SW 1271 (cell line): ENCODE results near the gene CACNG3.
"Not testable (repeated sequence)": the region's sequence is repeated elsewhere in the genome, so short reads cannot be mapped to it uniquely, and the experiment has no call there.

Source experiments
- DNase-seq, 2 experiments: peaks; one replicate each; lab custom pipeline; 2025; lab: John Stamatoyannopoulos, UW

The CACNG3 gene

GRCh38 chr16:24279982-24280515, 23.9 kb downstream of the CACNG3 start:
- DNase-seq = no peak

- no peak for DNase-seq
These were observed 25.3 kb downstream of the CACNG3 start for GRCh38 chr16:24281466-24281865.

- DNase-seq = no peak
These were observed 26.0 kb downstream of the CACNG3 start for GRCh38 chr16:24282141-24282540.

GRCh38 chr16:24286741-24287405, 30.7 kb downstream of the CACNG3 start:
- no peak for DNase-seq

- no peak for DNase-seq
These were observed 32.4 kb downstream of the CACNG3 start for GRCh38 chr16:24288516-24288915.

- DNase-seq = no peak
These were observed 33.1 kb downstream of the CACNG3 start for GRCh38 chr16:24289166-24289700.

GRCh38 chr16:24291932-24292331, 35.8 kb downstream of the CACNG3 start:
- DNase-seq = peak in 1 of 2 experiments; percentile 15

GRCh38 chr16:24294131-24294530, 38.0 kb downstream of the CACNG3 start:
- DNase-seq = no peak

- no peak for DNase-seq
These were observed 41.2 kb downstream of the CACNG3 start for GRCh38 chr16:24297375-24297774.

- DNase-seq = no peak
These were observed 42.5 kb downstream of the CACNG3 start for GRCh38 chr16:24298548-24299167.

GRCh38 chr16:24300750-24301149, 44.6 kb downstream of the CACNG3 start:
- DNase-seq = not testable (repeated sequence)

- DNase-seq = no peak
These were observed 46.5 kb downstream of the CACNG3 start for GRCh38 chr16:24302636-24303035.

GRCh38 chr16:24308200-24308599, 52.1 kb downstream of the CACNG3 start:
- no peak for DNase-seq

GRCh38 chr16:24309258-24310142, 53.4 kb downstream of the CACNG3 start:
- DNase-seq = peak in 1 of 2 experiments; percentile 24

- no peak for DNase-seq
These were observed 59.2 kb downstream of the CACNG3 start for GRCh38 chr16:24315343-24315742.

- DNase-seq = no peak
These were observed 62.5 kb downstream of the CACNG3 start for GRCh38 chr16:24318680-24319079.

- DNase-seq = no peak
These were observed 63.1 kb downstream of the CACNG3 start for GRCh38 chr16:24319126-24319814.

- DNase-seq = no peak
These were observed 66.0 kb downstream of the CACNG3 start for GRCh38 chr16:24322106-24322505.

GRCh38 chr16:24324421-24324820, 68.3 kb downstream of the CACNG3 start:
- no peak for DNase-seq

- DNase-seq = no peak
These were observed 72.8 kb downstream of the CACNG3 start for GRCh38 chr16:24328835-24329452.

GRCh38 chr16:24332178-24332577, 76.0 kb downstream of the CACNG3 start:
- DNase-seq = no peak
